ENCODE data around the gene STEAP1B. TPM values are rescaled to one million over a fixed set of nuclear protein-coding genes. Genes with fewer than 3 reads are reported as not detected.
A peak's percentile ranks its signal among the peaks of the same experiment; 100 is the strongest.

Gene STEAP1B
- total RNA-seq, 1 donor from 2014 or later, result 24.5 TPM

DNA sequence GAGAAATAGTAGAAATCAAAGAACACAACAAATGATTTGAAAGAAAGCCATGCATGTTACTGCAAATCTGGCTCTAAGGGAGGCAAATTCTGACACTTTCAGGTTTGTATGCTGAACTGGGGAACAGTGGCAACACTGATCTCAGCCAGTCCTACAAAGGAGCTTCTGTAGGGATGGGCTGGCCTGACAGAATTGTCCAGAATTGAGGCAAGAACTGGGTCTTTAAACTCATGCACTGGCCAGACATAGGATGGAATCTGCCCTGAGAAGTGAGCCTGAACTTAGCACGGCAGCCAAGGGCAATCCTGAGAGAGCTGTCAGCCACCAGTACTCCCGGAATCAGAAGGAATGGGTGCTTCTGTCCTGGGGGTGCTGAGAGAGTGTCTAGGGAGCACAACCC, 72.1 kb downstream of the STEAP1B start:
- DNase-seq, result no peak

DNA sequence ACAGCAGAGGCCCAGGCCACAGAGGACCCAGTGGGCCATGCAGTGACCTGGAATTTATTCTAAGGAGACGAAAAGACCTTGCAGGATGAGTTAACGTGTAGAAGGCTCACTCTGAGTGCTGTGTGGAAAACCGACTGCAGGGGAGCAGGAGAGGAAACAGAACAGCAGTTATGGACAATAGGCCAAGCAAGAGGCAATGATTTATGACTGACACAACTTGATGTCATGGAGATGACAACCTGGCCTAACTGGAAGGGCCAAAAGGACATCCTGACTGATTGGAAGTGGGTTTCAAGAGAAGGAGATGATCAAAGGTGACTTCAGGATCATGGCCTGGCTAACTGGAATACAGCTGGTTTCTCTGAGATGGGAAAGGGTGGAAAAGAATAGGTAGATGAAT, 72.9 kb downstream of the STEAP1B start:
- DNase-seq, result peak; percentile 53

DNA sequence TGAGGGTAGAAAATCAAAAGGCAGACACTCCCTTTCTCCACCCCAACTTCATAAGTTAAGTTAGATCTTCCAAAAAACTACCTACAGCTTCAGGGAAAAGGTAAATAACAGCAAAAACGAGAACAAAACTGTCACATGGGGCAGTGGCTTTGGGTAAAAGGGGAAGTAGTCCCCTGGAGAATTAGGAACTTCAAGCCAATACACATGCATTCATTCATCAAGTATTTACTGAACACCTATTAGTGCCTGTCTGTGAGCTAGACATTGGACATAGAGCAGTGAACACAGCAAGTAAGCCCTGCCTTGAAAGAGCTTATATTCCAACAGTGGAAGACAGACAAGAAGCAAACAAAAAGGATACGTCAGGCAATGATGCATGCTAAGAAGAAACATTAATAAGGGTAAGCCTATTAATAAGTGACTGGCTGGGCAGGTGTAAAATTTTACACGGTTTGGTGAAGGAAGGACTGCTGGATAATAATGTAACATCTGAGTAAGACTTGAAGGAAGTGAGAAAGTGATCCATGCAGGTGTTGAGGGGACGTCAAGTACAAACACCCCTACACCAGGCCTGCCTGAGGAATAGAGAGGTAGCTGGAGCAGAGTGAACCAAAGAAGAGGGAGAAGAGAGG, 73.4 kb downstream of the STEAP1B start:
- no peak for DNase-seq

DNA sequence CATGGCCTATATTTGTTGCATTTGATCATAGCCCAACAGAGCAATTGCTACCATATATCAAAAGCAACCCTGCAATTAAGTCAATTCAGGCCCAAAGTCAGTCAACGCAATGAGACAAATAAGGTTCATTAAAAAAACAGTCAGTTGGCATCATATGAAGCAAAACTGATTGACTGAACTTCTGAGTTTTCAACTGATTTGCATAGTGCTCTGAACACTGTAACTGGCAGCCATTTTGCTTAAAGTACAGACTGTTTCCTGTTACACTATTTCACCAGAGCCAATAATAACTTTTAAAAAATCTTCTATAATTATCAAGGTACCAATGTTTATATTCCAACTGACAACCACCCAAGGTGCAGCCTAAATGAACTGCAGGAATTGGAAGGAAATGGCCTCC, 74.6 kb downstream of the STEAP1B start:
- no peak for DNase-seq

DNA sequence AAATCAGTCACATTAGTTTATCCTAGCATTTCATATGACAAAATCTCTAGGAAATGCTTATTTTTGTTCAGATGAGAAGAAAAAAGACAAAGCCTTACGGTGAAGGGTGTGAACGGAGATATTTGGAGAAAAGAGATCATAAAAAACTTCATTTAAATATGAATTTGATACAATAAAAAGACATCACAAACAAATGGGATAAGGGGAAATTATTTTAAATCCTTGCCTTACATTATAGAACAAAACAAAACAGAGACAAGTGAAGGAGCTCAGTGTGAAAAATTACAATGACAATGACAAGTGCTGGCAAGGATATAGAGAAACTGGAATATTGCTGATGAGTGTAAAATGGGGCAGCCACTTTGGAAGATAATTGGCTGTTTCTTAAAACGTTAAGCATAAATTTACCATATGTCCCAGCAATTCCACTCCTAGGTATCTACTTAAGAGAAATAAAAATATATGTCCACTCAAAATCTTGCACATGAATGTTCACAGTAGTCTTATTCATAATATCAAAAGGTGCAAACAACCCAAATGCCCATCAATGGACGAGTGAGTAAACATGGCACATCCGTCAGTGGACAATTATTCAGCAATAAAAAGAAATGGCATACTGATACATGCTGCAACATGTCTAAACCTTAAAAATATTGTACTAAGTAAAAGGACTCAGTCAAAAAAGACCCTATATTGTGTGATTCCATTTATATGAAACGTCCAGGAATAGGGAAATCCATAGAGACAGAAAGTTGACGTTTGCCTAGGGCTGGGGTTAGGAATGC, 77.0 kb downstream of the STEAP1B start:
- no peak for DNase-seq

DNA sequence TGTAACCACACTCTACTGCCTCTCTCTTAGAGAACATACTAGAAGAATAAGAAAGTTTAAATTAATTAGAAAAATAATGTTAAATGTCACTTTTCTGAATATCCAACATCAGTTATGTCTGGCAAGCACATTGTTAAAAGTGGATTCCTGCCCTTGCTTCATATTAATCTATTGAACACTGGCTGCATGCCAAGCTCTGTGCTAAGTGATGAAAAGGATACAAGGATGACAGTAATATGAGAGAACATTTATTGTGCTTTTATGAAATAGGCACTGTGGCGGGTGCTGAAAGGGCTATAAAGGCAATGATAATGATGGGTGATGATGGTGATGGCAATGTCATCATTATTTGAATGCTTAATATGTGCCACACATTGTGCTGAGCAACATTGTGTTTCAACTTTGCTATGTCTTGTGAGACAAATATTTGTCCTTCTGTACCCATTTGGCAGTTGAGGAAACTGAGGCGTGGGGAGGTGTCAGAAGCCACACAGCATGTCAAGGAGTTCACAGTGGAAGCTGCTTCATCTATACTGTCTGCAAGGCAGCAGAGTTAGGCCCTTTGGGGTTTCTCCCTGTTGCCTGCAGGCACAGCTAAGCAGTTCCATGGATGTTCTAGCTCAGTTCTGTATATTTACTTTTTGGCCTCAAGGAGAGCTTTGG, 78.9 kb downstream of the STEAP1B start:
- DNase-seq, result peak; percentile 45

DNA sequence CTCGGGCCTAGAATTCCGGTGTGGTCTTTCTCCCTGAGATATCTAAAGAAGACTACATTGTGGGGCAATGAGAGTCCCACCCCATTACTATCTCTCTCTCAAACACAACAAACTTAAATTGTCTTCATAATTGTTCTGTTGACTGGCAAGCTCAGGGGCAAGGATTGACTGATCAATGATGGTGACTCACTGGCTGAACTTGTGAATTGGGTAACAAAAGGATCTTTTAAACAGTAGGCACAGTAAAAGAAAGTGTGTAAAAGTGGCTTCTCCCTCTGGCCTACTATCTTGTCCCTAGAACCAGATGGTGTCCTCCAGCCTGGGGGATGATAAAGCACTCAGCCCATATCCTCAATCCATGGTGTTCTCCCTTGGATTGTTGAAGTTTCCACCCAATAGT, 80.0 kb downstream of the STEAP1B start:
- DNase-seq, result no peak

DNA sequence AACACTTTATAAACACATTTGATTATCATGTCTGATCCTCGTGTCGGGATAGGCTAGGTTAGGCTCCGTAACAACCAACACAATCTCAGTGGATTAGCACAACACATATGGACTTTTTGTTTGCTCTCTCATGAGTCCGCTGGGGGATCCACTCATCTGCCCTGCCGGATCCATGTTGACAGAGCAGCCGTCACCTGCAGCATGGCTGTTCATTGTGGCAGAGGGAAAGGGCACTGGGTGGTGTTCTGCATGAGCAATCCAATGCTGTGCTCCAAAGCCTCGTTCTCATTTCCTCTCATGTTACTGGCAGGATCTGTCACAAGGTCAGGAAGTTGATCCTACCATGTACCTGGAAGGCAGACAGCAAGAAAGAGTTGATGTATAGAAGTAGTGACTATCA, 80.5 kb downstream of the STEAP1B start:
- DNase-seq, result no peak

DNA sequence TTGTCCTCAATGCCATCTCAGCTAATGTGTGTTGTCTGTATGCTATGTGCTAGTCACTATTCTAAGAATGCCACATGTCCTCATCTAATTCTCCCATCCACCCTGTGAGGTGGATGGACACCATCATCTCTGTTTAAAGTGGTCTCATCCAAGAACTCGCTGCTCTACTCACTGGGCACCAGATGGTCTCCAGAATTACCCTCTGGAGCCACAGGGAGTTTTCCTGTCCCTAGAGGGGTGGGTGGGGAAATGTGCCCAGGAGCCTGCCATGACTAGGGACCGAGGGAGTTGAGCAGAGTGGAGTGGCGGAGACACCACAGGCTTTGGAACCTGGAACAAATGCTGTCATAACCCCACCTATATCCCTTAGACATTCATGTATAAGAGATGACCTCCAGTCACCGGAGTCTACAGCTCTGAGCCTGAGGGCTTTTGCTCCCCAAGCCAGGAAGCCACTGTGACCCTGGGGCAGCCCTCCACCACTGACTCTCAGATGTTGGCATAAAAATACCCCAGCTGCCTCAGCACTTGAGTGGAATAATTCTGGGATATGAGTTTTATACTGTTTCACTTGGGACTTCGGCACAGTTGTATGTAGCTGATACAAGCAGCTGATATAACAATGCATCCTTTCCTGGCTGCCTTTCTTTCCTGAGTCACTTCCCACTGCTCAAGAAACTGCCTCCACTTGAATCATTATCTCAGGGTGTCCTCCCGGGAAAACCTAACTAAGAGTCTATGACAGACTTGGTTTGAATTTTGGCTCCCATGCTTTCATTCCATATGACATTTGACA, 81.5 kb downstream of the STEAP1B start:
- peak; percentile 97 for DNase-seq

DNA sequence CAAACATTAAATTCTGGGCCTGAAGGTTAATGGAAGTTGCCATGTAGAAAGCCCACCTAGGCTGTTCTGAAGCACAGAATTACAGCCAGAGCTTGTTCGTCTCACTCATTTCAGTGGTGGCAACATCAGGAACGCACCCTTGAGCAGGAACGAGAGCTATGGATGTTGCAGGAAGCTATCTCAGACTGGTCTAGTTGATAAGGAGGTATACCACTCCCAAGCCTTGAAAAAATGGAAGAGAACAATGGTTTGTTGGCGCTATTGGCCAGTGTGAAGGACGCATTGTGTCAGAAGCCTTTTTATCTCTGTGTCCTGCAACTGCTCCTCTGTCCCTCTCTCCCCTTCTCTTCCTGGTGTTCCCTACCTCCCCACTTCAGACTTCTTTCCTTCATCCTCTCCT, 82.1 kb downstream of the STEAP1B start:
- peak; percentile 58 for DNase-seq

DNA sequence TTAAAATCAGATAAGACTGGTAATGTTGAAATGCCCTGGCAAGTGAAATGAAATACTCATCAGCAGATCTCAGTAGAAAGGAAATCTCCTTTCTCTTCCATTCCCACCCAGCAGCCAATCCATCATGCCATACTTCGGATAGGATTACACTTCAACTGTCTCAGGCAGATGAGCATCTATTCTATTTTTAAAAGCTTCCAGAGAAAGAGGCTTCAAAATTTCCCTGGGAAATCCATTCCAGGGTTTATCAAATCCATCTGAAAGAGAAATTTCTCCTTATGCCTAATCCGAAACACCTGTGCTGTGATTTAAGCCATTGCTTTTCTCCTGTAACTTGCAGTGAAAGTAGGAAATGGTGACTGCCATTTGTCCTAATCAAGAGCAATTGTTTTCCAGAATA, 82.6 kb downstream of the STEAP1B start:
- DNase-seq, result no peak

DNA sequence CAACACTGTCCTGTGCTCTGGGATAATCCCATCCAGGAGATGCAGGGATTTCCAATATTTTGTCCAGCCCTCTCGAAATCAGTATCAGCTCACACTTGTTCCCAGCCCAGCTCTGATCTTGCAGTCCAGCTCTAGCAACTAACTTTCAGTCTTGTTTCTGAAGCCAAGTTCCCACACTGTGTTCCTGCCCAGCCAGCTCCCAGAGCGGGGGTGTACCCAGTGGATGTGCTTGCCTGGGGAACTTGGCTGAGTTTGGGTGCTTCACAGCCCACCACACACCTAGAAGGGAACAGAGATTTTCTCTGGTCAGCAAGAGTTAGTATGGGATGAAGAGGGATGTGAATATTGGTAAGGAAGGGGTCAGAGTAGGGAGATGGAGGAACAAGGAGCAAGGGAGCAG, 85.6 kb downstream of the STEAP1B start:
- no peak for DNase-seq

DNA sequence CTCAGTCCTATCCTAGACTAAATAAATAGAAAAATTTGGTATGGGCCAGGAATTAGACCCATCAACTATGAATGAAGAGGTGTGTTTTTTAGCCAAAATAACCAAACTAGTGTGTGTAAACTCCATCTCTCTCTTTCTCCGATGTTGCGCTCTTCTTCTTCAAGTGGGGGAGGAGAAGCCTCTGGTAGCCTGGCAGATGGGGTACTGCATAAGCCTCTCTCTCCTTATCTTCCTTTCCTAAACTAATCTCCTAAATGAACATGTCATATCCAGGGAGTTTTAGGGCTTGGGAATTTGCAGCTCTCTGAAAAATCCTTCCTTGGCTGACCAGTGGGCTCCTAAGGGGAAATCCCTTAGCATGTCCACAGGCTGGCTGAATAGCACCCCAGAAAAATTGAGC, 86.8 kb downstream of the STEAP1B start:
- DNase-seq, result no peak

DNA sequence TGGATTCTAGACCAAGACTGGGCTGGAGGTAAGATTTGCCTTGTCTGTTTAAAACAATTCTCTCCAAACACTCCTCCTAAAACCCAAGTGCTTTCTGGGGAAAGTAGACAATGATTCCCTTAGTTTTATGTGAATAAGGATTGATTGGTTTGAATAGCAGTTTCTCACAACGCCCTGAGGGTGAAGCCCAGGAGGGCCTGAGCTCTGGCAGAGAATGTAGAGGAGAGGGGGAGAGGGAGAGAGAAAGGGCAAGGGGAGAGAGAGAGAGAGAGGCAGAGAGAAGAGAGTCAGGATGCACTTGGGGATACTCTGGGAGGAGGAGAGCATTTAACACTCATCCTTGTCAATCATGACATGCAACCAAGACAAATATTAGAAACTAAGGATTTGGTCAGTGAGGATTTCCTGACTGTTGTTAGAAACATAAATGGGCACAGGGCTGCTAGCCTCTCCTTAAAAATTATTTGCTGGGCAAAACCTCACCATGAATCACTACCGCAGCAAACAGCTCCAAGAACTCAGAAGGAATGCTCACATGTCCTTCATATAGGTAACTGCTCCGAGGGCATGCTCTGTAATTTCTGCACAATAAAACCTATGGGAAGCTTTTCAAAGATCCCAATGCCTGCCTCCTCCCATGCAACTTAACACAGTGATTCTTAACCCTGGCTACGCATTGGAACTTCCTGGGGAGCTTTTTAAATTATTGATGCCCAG, 87.9 kb downstream of the STEAP1B start:
- DNase-seq, result no peak

DNA sequence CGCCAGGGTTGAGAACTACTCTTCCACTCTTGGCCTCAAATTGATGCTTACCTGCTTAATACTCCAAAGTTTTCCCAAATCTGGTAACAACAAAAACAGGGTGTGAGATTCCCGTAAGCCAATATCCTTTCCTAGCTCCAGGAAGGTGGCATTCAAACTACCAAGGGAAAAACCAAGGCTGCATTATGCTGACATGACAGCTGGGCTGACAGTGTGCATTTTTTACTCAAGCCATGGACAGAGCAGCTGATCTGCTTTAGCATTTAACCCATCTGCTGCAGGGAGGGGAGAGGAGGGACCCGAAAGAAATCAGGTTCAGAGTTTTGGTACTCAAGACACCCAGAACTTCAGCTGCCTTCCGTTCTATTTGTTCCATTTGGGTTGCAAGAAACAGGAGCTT, 93.3 kb downstream of the STEAP1B start:
- DNase-seq, result no peak

DNA sequence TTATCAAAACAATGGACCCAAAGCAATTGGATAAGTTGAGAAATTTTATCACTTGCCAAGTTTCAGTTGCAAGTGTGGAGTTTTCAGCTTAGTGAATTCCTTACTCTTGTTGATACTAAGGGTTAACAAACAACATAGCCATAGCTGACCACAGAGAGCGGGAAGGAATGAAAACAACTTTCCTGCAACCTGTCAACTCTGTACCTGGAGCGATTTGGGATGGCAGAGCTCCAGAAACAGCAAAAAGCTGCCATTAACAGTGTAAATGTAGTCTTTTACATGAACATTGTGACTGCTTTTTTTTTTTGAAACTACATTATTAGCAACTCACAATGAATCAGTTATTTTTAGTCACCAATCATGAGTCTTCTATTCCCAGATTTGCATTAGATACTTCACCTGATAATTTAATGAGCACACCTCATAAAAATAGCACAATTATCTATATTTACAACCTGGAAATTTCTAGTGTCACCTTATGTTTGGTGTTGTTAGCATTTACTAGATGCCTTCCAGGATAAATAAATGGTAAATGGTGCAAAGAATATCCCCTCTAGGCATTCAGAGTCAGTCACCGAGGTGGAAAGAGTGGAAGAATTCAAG, 95.5 kb downstream of the STEAP1B start:
- no peak for DNase-seq

DNA sequence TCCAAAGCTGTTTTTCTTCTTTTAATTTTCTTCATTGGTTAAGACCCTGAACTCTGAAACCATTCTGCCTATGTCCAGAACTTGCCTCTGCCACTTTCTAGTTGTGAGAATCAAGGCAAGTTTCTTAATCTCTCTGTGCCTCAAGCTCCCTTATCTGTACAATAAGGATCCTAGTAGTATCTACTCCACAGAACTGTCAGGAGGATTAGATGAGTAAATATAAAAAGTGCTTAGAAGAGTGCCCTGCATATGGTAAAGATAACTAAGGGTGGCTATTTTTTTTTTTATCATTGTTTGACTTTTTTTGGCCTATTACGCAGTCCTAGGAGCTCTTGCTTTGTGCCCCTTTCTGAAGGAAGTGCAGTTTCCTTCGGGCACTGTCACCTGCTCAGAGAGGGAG, 96.6 kb downstream of the STEAP1B start:
- DNase-seq, result no peak

DNA sequence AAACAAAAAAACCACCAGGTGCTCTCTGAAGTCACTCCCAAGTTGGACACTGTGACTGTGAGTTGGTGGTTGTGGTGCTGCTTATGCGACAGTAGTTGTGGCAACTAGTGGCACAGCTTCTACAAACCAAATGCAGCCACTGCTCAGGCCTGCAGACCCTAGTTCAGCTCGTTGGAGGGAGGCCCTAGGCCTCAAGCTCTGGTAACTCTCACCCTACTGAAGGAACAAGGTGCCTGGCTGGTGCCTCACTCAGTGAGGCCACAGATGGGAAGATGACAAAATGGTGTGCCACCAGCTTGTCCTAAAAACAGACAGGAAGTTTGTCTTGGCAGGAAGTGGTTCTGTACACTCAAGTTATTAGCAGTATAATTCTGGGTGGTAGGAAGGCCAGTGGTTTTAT, 97.7 kb downstream of the STEAP1B start:
- DNase-seq, result no peak

DNA sequence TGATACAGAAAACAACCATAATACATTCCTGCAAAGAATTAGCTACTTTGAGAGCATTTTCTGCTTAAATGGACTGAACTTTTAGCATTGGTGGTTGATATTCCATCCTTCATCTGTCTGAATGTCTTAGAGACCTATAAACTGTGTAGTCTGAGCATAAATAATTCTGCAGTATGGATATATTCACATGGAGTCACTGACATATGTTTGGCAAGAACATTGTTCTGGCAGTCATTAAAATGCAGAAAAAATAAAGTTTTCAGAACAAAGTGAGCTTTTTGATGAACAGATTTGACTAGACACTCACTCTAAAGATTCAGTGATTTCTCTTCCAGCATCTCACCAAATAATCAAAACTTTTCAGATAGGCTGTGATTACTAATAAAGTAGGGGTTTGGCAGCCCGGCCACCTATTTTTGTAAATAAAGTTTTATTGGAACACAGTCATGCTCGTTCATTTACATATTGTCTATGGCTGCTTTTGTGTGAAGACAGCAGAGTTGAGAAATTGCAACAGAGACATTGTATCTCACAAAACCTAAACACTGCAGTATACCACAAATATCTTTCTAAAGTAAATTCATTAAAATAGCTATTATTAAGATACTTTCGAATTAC, 98.9 kb downstream of the STEAP1B start:
- no peak for DNase-seq

DNA sequence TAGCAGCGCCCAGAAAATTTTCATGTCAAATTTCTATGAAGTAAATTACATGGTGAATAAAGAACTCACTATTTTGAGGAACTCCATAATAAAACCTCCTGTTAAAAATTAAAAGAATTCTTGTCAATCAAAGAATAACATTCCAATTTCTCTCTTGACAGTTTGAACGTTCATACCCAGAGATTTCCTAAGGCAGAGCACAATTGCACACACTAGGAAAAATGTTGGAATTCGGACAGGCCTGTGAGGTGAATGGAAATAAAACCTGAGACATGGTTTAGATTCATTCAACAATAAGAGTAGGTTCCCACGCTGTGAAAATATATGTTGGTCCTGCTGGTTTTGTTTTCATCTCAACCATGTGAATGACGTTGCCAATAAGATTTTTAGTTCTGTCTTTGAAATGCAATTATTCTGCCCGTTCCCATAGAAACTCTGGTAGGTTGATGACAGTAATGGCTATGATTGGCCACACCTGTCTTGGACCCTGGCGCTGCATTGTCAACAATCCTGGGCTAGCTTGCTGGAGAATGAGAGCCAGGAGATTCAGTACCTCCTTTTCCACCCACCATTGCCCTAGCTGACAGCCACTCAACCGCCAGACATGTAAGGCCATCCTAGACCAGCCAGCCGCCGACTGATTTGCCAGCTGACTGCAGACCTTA, 99.7 kb downstream of the STEAP1B start:
- DNase-seq, result no peak

DNA sequence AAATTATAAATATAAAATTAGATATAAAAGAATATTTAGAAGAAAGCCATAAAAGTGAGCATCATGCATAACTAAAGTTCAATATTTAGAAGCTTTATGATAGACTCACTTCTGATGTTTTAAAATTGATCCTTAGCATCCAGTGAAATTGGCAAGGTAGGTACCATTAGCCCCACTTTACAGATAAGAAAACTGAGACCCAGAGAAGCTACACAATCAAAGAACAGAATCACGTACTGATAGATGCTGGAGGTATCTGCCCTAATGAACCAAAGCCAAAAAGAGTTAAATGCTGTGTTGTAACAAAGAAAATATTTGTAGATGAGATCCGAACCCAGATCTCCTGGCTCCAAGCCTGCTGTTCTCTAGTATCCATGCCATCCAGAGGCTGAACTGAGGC, 100.4 kb downstream of the STEAP1B start:
- no peak for DNase-seq
